HS-5 (cell line): ENCODE data around the gene IL36RN.
"Not testable (repeated sequence)": the region's sequence is repeated elsewhere in the genome, so short reads cannot be mapped to it uniquely, and the experiment has no call there.

Experiments
- DNase-seq: peaks from one replicate; pipeline ENCODE4 v3.0.0-alpha.2; 2012; ENCODE audit warnings: low read depth

Gene IL36RN

DNA sequence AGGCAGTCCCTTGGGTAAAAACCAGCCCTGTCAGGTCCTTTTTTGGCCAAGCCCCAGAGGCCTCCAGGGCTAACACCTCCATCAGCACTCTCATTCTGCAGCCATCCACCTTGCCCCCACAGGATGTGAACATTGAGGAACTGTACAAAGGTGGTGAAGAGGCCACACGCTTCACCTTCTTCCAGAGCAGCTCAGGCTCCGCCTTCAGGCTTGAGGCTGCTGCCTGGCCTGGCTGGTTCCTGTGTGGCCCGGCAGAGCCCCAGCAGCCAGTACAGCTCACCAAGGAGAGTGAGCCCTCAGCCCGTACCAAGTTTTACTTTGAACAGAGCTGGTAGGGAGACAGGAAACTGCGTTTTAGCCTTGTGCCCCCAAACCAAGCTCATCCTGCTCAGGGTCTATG, 16.0 kb downstream of the IL36RN start:
- no peak for DNase-seq

DNA sequence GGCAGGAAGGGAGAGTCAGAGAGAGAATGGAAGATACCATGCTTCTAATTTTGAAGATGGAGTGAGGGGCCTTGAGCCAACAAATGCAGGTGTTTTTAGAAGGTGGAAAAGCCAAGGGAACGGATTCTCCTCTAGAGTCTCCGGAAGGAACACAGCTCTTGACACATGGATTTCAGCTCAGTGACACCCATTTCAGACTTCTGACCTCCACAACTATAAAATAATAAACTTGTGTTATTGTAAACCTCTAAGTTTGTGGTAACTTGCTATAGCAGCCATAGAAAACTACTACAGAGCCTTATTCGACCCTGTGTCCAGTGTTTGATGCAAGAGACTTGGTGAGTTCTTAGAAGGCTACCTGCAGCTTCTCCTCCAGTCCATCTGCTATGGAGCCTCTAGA, 16.6 kb downstream of the IL36RN start:
- no peak for DNase-seq

DNA sequence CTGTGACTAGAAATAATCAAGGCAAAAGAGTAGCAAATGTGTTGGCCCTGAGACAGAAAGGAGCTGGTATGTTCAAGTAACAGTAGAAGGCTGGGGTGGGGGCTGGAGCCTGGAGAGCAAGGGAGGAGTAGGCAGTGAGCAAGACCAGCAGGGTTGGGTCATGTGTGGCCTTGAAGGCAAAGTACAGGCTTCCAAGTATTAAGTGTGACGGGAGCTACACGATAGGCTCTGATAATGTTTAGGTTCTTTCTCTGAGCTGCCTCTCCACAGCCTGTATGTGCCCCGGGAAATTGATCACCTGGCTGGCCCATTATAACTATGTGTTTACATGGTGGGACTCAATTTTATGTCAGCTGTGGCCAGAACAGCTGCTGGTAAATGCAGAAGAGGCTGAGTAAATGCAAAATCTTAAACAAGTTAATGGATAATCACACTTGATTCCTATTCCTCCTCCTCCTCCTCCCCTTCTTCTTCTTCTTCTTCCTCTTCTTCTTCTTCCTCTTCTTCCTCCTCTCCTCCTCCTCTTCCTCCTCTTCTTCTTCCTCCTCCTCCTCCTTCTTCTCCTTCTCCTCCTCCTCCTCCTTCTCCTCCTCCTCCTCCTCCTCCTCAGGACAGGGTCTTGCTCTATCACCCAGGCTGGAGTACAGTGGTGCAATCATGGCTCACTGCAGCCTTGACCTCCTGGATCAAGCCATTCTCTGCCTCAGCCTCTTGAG, 18.1 kb downstream of the IL36RN start:
- no peak for DNase-seq

DNA sequence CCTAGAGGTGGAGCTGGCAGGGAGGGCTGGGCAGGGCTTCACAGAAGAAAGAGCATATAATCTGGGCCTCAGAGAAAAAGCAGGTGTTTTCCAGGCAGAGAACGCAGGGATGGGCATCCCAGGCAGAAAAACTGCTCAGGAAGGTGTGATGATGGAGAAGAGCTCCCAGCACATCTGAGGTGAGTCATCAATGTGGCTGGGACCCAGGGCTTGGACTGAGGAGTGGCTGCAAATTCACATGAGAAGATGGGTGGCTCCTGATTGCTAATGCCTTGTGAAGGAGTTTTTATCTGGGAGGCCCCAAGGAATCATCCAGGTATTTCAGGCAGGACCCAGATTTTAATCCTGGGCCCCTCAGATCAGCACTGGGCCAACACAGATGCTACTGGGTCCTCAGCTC, 18.9 kb downstream of the IL36RN start:
- DNase-seq, result no peak

DNA sequence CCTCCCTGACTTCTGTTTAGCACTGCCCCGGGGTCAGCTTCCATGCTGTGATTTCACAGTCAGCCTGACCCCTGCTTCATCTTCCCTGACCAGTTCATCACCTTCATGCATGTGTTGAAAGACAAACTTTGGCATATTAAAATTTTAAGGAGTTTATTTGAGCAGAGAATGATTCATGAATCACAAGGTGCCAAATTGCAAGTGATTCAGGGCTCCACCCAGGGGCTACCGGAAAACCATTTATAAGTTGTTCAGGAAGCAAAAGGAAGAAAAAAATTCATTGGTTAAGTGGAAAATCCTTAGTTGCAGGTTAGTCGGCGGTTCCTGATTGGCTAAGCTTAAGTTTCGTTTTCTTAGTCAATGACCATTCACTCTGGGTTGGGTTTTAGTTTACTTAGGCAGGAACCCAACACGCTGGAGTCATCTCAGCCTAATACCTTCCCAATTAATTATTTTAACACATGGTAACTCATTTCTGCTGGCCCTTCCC, 19.4 kb downstream of the IL36RN start:
- DNase-seq, result no peak

DNA sequence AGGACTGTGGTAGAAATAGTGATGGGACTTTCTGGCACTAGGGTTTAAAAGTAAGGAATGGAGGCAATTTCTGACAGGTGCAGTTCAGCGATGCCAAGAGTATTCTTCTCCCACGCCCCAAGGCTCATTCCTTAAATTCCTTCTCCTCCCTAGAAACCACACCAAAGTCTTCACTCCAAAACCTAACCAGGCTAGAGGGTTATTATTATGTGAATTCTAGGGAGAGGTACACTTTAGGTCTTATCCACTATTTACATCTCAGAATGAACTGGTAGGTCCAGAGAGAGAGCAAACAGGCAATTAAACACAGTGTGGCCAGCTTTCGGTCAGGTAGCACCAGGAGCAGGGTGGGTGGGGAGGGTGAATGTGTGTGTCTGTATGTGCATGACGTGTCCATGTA, 20.1 kb downstream of the IL36RN start:
- DNase-seq, result no peak

DNA sequence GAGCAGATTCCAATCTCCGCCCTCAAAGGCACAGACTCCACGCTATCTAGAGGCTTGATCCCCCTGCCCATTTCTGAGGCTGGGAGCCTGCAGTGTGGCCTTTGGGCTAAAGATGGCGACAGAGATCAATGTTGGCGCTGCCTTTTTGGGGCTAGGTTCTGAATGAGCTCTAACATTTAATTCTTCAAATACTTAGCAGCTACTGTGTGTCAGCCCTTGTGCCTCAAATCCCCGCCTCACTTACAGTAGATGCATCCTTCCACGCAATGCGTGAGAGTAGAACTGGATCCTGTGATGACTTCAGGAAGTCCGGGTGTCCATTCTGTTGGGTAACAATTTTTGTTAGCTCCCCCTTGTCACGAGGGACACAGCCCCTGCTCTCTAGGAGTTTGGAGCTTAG, 21.1 kb downstream of the IL36RN start:
- no peak for DNase-seq

DNA sequence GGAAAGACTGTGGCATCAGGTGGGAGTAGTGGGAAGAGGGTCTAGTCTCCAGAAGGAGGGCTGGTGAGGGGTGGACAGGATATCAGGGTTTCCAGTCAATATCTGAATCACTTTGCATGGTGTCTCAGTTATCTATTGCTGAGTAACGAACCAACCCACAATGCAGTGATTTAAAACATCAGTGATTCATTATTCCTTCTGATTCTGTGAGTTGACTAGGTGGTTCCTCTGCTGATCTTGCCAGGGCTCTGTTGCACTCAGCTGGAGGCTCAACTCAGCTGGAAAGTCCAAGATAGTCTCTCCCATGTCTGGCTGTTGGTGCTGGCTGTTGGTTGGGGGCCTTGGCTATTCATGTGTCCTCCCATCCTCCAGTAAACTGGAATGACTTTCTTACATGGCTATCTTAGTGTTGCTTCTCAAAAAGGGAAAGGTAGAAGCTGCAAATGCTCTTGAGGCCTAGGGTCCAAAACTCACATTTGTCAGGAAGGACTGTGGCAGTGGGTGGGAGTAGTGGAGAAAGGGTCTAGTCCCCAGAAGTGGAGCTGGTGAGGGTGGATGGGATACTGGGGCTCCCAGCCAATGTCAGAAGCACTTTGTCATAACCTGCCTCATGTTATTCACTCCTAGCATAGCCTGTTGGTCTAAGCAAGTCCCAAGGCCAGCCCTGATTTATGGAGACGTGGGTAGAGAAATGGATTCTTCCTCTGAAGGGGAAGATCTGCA, 22.7 kb downstream of the IL36RN start:
- DNase-seq, result no peak

DNA sequence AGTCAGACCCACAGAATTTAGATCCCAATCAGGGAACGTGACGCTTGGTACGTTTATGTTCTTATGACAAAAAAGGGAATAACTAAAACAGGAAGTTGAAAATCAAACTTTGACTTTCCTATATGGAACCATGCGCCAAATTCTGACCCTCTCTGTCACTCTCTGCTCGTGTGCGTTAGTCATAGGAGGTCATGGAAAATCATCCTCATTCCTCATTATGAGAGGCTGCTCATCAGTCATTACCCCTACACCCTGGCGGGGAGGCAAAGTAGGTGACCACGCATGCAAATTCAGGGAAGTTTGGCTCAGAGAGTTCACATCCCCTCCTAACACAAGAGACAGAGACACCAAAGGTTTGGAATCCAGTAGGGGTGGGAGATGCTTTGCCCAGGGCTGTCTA, 24.3 kb downstream of the IL36RN start:
- DNase-seq, result no peak

DNA sequence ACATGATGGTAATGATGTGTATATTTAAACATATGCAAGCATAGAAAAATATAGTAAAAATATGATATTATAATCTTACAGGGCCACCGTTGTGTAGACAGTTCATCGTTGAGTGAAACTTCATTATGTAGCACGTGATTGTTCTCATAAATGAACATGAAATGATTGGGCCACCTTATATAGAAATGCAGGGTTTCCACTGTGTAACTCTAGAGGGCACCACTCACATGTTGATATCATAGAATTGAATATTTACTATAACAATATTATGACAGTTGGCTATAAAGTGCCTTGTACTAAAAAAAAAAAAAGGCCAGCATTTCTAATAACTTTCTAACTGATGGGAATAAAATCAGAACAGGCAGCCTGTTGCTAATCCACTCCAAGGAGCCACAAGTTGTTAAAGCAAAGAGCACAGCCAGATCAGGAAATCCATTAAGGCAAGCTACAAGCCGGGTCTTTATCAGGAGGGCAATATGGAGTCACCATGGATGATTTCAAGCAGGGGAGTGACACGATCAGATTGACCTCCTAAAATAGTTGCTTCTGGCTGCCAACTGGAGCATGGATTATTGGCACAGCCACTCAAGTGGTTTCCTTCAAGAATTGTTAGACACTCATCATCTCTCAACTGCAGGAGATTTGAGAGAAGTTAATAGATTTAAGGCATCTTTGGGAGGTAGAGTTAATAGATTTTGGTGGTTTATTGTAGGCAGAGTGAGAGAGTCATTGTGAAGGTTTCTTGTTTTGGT, 25.4 kb downstream of the IL36RN start:
- DNase-seq, result no peak

DNA sequence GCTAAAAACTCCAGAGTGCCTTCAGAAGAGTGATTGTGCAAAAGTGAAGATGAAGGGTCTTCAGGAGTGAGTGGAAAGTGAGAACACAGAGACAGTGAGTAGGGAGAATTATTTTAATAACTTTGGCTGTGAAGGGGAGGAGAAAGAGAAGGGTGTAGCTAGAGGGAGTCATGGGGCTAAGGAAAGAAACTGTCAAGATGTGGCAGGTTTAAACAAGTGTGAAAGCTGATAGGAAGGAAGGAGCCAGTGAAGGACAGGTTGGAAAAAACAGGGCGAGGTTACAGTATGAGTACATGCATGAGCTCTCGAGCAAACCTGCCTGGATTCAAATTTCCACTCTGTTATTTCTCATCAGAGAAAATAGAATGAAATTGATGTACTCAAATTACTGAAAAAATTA, 26.5 kb downstream of the IL36RN start:
- no peak for DNase-seq

DNA sequence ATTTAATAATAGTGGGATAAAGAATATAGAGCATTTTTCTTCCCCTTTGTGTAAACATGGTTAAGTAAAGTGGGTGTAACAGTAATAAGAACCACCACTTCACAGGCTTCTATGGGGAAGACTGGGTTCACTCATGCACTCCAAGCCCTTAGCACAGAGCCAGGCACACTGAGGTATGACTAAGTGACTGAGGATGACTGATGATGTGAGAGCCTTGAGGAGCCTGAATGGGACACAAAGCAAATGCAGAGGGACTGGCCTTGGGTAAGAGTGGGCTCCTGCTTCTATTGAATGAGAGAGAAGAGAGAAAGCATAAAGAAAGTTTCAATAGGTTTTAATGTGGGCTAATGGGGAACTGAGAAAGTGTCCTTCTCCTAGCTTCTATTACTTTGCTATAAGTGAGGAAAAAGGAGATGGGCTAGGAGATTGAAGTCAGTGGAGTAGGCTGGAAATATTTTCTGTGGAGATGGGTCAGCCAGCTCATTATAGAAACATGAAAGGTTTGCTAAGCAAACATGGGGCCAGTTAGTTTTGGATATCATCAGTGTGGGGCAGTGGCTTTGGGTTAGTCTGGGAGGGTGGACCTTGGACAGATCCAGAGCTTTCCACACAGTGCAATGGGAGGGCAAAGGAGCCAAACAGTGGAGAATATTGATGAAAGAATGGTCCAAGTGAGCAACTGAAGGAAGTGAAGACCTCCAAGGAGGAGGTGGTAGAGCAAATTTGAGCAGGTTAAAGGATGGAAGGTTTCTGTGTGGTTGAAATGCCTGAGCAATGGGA, 29.4 kb downstream of the IL36RN start:
- DNase-seq, result no peak

DNA sequence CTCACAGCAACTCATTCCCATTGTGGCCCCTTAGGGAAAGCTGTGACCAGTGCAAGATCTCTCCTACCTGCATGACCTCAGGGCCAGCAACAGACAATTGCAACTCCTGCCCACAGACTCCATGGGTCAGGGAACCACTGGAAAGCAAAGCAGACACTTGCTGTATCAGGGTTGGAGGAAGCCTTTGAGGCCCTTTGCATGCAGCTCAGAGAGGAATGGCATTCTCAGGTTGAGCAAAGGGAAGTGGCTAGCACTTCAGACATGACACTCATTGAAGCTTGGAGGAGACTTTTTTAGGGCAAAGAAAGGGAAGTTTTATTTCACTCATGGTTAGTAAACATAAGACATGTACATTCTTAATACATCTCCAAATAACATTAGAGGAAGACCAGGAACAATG, 30.9 kb downstream of the IL36RN start:
- DNase-seq, result no peak

DNA sequence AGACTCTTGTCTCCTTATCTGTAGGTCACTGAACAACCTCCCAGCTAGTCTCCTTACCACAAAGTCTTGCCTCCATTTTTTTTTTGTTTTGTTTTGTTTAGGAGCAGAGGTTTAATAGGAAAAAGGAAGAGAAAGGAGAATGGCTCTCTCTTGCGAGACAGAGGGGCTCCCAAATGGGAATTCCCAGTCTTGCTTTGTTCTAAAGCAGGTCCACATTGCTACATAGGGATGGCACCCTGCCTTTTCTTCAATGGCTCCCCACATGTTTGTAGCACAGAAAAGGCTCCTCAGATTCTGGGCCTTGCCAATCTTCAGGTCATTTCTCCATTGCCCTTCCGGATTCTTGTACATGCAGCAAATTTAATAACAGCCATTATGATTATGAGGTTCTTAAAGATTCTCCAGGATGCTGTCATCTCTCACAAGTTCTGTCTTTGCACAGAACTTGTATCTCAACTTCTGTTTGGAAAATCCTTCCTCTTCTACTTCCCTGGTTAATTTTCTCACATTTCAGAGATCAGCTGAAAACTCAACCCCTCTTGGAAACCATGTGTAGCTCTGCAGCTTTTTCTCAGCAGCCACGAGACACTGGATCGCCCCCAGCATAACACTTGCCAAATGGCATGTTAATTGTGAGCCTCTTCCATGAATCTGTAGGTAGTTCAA, 32.4 kb downstream of the IL36RN start:
- DNase-seq, result no peak

DNA sequence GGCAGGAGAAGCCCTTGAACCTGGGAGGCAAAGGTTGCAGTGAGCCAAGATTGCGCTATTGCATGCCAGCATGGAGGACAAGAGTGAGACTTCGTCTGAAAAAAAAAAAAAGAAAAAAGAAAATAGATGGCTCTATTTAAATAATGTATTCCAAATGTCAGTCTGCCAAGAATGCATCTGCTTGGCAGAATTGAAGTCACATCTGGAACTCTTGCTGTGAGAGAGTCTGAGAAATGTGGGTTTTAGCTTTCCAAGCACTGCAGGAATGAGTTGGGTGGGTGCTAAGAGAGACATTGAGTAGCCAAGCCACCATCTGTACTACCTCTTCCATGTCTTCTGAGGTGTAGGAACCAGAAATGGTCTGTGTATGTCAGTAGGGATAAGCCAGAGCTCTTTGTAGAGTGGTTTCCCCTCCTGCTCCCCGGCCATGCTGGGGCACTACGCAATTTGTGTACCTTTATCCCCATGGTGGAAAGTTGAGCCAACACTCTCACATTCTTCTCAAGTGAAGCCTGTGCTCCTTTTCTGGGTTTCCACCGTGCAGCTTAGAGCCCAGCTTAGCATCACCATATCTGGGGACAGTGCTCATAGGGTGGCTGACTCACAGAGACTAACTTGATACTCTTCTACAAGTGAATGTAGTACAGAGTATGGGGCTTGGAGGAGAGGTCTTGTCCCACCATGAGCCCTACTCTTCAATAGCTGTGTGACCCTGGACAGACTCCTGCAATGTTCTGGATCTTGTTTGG, 34.0 kb downstream of the IL36RN start:
- no peak for DNase-seq

DNA sequence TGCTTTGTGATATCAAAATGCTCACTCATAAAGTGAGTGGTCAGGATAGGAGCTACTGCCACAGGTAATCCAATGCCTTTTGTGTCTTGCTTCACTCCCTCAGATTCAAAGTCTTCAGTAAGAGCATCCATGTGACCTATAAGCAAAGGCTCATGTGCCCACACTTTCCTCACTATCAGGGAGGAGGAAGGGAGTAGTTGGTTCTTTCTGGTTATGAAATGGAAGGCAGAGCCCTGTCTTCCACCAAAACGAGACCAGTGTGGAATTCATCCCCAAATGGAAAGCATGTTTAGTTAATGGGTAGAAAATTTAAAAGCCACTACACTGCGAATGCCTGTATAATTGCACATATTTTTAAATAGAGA, 34.6 kb downstream of the IL36RN start:
- DNase-seq, result no peak

DNA sequence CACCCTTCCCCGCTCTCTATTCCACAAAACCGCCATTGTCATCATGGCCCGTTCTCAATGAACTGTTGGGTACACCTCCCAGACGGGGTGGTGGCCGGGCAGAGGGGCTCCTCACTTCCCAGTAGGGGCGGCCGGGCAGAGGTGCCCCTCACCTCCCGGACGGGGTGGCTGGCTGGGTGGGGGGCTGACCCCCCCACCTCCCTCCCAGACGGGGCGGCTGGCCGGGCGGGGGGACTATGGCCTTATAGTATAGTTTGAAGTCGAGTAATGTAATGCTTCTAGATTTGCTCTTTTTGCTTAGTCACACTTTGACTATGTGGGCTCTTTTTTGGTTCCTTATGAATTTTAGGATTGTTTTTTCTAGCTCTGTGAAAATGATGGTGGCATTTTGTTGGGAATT, 37.3 kb downstream of the IL36RN start:
- DNase-seq, result not testable (repeated sequence)

DNA sequence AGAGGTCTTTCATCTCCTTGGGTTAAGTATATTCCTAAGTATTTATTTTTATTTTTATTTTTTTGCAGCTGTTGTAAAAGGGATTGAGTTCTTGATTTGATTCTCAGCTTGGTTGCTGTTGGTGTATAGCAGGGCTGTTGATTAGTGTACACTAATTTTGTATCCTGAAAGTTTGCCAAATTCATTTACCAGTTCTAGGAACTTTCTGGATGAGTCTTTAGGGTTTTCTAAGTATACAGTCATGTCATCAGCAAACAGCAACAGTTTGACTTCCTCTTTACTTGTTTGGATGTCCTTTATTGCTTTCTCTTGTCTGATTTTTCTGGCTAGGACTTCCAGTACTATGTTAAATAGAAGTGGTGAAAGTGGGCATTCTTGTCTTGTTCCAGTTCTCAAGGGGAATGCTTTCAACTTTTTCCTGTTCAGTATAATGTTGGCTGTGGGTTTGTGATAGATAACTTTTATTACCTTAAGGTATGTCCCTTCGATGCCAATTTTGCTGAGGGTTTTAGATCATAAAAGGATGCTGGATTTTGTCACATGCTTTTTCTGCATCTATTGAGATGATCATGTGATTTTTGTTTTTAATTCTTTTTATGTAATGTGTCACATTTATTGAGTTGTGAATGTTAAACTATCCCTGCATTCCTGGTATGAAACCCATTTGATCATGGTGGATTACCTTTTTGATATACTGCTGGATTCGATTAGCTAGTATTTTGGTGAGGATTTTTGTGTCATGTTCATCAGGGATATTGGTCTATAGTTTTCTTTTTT, 38.0 kb downstream of the IL36RN start:
- not testable (repeated sequence) for DNase-seq

DNA sequence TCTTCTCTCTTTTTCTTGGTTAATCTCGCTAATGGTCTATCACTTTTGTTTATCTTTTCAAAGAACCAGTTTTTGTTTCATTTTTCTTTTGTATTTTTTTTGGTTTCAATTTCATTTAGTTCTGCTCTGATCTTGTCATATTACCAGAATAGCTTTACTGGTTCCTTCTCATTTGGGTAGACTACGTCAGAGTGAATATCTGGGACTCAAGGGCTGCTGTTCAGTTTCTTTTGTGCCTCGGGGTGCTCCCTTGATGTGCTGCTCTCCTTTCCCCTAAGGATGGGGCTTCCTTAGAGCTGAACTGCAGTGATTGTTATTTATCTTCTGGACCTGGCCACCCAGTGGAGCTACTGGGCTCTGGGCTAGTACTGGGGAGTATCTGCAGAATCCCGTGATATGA, 39.0 kb downstream of the IL36RN start:
- DNase-seq, result no peak

DNA sequence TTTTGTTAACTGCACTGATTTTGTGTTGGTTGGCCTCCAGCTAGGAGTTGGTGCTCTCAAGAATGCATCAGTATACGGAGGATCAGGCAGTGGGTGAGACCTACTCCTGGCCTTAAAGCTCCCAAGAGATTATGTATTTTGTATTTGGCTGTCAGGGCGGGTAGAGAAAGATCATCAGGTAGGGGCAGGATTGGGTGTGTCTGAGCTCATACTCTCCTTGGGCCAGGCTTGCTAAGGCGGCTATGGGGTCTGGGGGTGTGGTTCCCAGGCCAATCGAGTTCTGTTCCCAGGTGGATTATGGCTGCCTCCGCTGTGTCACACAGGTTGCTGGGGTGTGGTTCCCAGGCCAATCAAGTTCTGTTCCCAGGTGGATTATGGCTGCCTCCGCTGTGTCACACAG, 39.5 kb downstream of the IL36RN start:
- DNase-seq, result no peak
